ENCODE data around the gene COTL1.

The COTL1 gene

GRCh38 chr16:84532291-84532724 is 85.6 kb downstream of the COTL1 start:
- Histone ChIP-seq H2AFZ (ENCODE audit: low read depth, low read length, severe bottlenecking) (no peak overlapping the region), H3K79me2 (ENCODE audit: insufficient read depth, low read length) (no peaks in the 10 kb centered on the region), H3K27me3 (ENCODE audit: low read length) (no peaks in the 10 kb centered on the region), H3K4me3 (ENCODE audit: insufficient read depth, low read length, poor library complexity, severe bottlenecking) (no peak overlapping the region), H3K9me3 (ENCODE audit: insufficient read depth, low read length) (no peaks in the 10 kb centered on the region), H3K4me2 (ENCODE audit: low read depth, low read length, poor library complexity, severe bottlenecking) (no peak overlapping the region), H4K20me1 (ENCODE audit: low read depth, low read length) (no peaks in the 10 kb centered on the region), H3K9me2 (replicated peaks; ENCODE audit: insufficient read depth, low read length) (no peaks in the 10 kb centered on the region), H3K9ac (ENCODE audit: low read length) (no peak overlapping the region), H3K27ac (ENCODE audit: low read depth, low read length) (no peak overlapping the region), H3F3A (ENCODE audit: insufficient read depth) (no peaks in the 10 kb centered on the region), H3K36me3 (ENCODE audit: low read length) (no peaks in the 10 kb centered on the region)
- TF ChIP-seq CTCF (IDR thresholded peaks at IDR 0.05; ENCODE audit: insufficient read depth, low read length, poor library complexity, severe bottlenecking) (no peak), EZH2phosphoT487 (conservative IDR thresholded peaks at IDR 0.05; ENCODE audit: low read length) (no peak)

GRCh38 chr16:84531671-84532111 is 86.2 kb downstream of the COTL1 start:
- H3K36me3 ChIP-seq (ENCODE audit: low read length), result no peaks in the 10 kb centered on the region
- H3K9me2 ChIP-seq (replicated peaks; ENCODE audit: insufficient read depth, low read length), result no peaks in the 10 kb centered on the region
- no peak overlapping the region for H2AFZ ChIP-seq (ENCODE audit: low read depth, low read length, severe bottlenecking)
- H3F3A ChIP-seq (ENCODE audit: insufficient read depth), result no peaks in the 10 kb centered on the region
- H3K27me3 ChIP-seq (ENCODE audit: low read length), result no peaks in the 10 kb centered on the region
- H3K27ac ChIP-seq (ENCODE audit: low read depth, low read length), result no peak overlapping the region
- no peak overlapping the region for H3K9ac ChIP-seq (ENCODE audit: low read length)
- no peaks in the 10 kb centered on the region for H4K20me1 ChIP-seq (ENCODE audit: low read depth, low read length)
- no peak overlapping the region for H3K4me3 ChIP-seq (ENCODE audit: insufficient read depth, low read length, poor library complexity, severe bottlenecking)
- TF ChIP-seq EZH2phosphoT487 (conservative IDR thresholded peaks at IDR 0.05; ENCODE audit: low read length) (no peak), CTCF (IDR thresholded peaks at IDR 0.05; ENCODE audit: insufficient read depth, low read length, poor library complexity, severe bottlenecking) (no peak)
- no peak overlapping the region for H3K4me2 ChIP-seq (ENCODE audit: low read depth, low read length, poor library complexity, severe bottlenecking)
- H3K9me3 ChIP-seq (ENCODE audit: insufficient read depth, low read length), result no peaks in the 10 kb centered on the region
- no peaks in the 10 kb centered on the region for H3K79me2 ChIP-seq (ENCODE audit: insufficient read depth, low read length)

- Histone ChIP-seq H3K27me3 (ENCODE audit: low read length) (no peaks in the 10 kb centered on the region), H3K4me3 (ENCODE audit: insufficient read depth, low read length, poor library complexity, severe bottlenecking) (no peak overlapping the region), H3F3A (ENCODE audit: insufficient read depth) (no peaks in the 10 kb centered on the region), H3K27ac (ENCODE audit: low read depth, low read length) (no peak overlapping the region), H3K79me2 (ENCODE audit: insufficient read depth, low read length) (no peaks in the 10 kb centered on the region), H4K20me1 (ENCODE audit: low read depth, low read length) (no peaks in the 10 kb centered on the region), H3K9me3 (ENCODE audit: insufficient read depth, low read length) (no peaks in the 10 kb centered on the region), H3K9ac (ENCODE audit: low read length) (no peak overlapping the region), H3K36me3 (ENCODE audit: low read length) (no peaks in the 10 kb centered on the region), H2AFZ (ENCODE audit: low read depth, low read length, severe bottlenecking) (no peak overlapping the region), H3K4me2 (ENCODE audit: low read depth, low read length, poor library complexity, severe bottlenecking) (no peak overlapping the region), H3K9me2 (replicated peaks; ENCODE audit: insufficient read depth, low read length) (no peaks in the 10 kb centered on the region)
- TF ChIP-seq CTCF (IDR thresholded peaks at IDR 0.05; ENCODE audit: insufficient read depth, low read length, poor library complexity, severe bottlenecking), result no peak
- TF ChIP-seq EZH2phosphoT487 (conservative IDR thresholded peaks at IDR 0.05; ENCODE audit: low read length), result no peak
Measured at GRCh38 chr16:84530590-84530989, 87.3 kb downstream of the COTL1 start.
